ENCODE results near the gene DNPH1. TPM values are rescaled to one million over a fixed set of nuclear protein-coding genes. Genes with fewer than 3 reads are reported as not detected.

Gene DNPH1
- total RNA-seq, 1 donor = 92.9 TPM

- no peak for DNase-seq (ENCODE audit: low read depth in 2 of 3, low spot score in 2 of 3)
Observed at GRCh38 chr6:43219119-43219518, 10.2 kb downstream of the DNPH1 start.

- no peak for DNase-seq (ENCODE audit: low read depth in 2 of 3, low spot score in 2 of 3)
Observed at GRCh38 chr6:43217351-43217750, 11.9 kb downstream of the DNPH1 start.

GRCh38 chr6:43216200-43216599, 13.1 kb downstream of the DNPH1 start:
- DNase-seq (ENCODE audit: low read depth in 2 of 3, low spot score in 2 of 3) = no peak

- DNase-seq (ENCODE audit: low read depth in 2 of 3, low spot score in 2 of 3) = no peak
Observed at GRCh38 chr6:43215066-43215465, 14.2 kb downstream of the DNPH1 start.

GRCh38 chr6:43213431-43213830, 15.8 kb downstream of the DNPH1 start:
- no peak for DNase-seq (ENCODE audit: low read depth in 2 of 3, low spot score in 2 of 3)

GRCh38 chr6:43211955-43212354, 17.3 kb downstream of the DNPH1 start:
- no peak for DNase-seq (ENCODE audit: low read depth in 2 of 3, low spot score in 2 of 3)

GRCh38 chr6:43207286-43207685, 22.0 kb downstream of the DNPH1 start:
- no peak for DNase-seq (ENCODE audit: low read depth in 2 of 3, low spot score in 2 of 3)

GRCh38 chr6:43205849-43206248, 23.4 kb downstream of the DNPH1 start:
- no peak for DNase-seq (ENCODE audit: low read depth in 2 of 3, low spot score in 2 of 3)

- DNase-seq (ENCODE audit: low read depth in 2 of 3, low spot score in 2 of 3) = no peak
Observed at GRCh38 chr6:43204271-43205105, 24.8 kb downstream of the DNPH1 start.

GRCh38 chr6:43203718-43204095, 25.6 kb downstream of the DNPH1 start:
- DNase-seq (ENCODE audit: low read depth in 2 of 3, low spot score in 2 of 3) = no peak

GRCh38 chr6:43203029-43203717, 26.1 kb downstream of the DNPH1 start:
- no peak for DNase-seq (ENCODE audit: low read depth in 2 of 3, low spot score in 2 of 3)

- DNase-seq (ENCODE audit: low read depth in 2 of 3, low spot score in 2 of 3) = no peak
Observed at GRCh38 chr6:43202451-43202850, 26.8 kb downstream of the DNPH1 start.

GRCh38 chr6:43200541-43200940, 28.7 kb downstream of the DNPH1 start:
- no peak for DNase-seq (ENCODE audit: low read depth in 2 of 3, low spot score in 2 of 3)

GRCh38 chr6:43199912-43200311, 29.4 kb downstream of the DNPH1 start:
- DNase-seq (ENCODE audit: low read depth in 2 of 3, low spot score in 2 of 3) = no peak

- no peak for DNase-seq (ENCODE audit: low read depth in 2 of 3, low spot score in 2 of 3)
Observed at GRCh38 chr6:43196337-43196736, 32.9 kb downstream of the DNPH1 start.

- DNase-seq (ENCODE audit: low read depth in 2 of 3, low spot score in 2 of 3) = no peak
Observed at GRCh38 chr6:43193929-43194328, 35.4 kb downstream of the DNPH1 start.

- no peak for DNase-seq (ENCODE audit: low read depth in 2 of 3, low spot score in 2 of 3)
Observed at GRCh38 chr6:43192911-43193310, 36.4 kb downstream of the DNPH1 start.

- no peak for DNase-seq (ENCODE audit: low read depth in 2 of 3, low spot score in 2 of 3)
Observed at GRCh38 chr6:43189776-43190304, 39.4 kb downstream of the DNPH1 start.

GRCh38 chr6:43188426-43188825, 40.9 kb downstream of the DNPH1 start:
- no peak for DNase-seq (ENCODE audit: low read depth in 2 of 3, low spot score in 2 of 3)

GRCh38 chr6:43187821-43188220, 41.5 kb downstream of the DNPH1 start:
- DNase-seq (ENCODE audit: low read depth in 2 of 3, low spot score in 2 of 3) = no peak

GRCh38 chr6:43186706-43187105, 42.6 kb downstream of the DNPH1 start:
- DNase-seq (ENCODE audit: low read depth in 2 of 3, low spot score in 2 of 3) = no peak

- DNase-seq (ENCODE audit: low read depth in 2 of 3, low spot score in 2 of 3) = no peak
Observed at GRCh38 chr6:43186019-43186418, 43.3 kb downstream of the DNPH1 start.
